ENCODE data around the gene LTBP3. TPM values are rescaled to one million over a fixed set of nuclear protein-coding genes. Genes with fewer than 3 reads are reported as not detected.

The LTBP3 gene
- total and polyA plus RNA-seq, 2 of the 13 experiments (the other 11 are each of a cell fraction or from before 2014, with no cell fraction given), result 12.2 to 68.1 TPM

DNA sequence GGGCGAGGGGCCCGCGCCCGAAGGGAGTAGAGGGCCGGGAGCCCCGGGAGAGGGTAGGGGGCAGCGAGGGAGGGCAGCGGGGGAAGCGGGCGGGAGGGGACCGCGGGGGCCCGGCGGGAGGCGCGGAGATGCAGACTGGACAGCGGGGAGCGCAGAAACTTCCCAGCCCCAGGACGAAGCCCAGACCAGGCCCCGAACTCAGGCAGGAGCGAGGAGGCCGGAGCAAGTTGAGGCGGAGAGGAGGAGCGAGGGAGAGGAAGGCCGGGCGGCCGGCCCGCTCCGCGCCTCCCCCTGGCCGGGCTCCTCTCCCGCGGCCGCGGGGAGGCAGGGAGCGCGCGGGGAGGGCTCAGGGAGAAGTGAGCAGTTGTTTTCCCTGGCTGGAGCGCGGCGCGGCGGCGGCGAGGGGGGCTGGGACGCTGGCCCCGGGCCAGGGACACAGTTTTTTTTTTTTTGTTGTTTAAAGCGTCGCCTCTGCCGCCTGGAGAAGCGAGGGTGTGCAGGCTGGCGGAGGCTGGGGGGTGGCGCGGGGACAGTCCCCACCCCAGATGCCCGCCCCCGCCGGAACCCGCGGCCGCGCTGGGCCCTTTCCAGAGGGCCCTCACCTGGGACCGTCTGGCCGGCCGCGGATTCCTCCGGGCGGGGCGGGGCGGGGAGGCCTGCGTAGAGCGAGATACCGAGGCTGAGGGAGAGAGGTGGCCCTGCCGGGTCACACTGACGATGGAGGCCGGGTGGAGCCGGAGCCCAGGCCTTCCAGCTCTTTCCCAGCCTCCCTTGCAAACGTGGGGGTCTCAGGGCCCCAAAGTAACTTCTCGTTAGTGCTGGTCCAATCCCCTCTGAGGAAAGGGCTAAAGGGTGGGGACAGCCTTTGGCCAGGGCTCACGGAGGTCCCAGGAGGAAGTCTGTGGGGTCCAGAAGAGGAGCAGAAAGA lies at the start of gene LTBP3 (continued):
- TF ChIP-seq, protein P1, sequence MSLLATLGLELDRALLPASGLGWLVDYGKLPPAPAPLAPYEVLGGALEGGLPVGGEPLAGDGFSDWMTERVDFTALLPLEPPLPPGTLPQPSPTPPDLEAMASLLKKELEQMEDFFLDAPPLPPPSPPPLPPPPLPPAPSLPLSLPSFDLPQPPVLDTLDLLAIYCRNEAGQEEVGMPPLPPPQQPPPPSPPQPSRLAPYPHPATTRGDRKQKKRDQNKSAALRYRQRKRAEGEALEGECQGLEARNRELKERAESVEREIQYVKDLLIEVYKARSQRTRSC (CRISPR knock-in tag; IDR thresholded peaks at IDR 0.05; ENCODE audit: low read depth), result no peak
- TF ChIP-seq, protein P2, sequence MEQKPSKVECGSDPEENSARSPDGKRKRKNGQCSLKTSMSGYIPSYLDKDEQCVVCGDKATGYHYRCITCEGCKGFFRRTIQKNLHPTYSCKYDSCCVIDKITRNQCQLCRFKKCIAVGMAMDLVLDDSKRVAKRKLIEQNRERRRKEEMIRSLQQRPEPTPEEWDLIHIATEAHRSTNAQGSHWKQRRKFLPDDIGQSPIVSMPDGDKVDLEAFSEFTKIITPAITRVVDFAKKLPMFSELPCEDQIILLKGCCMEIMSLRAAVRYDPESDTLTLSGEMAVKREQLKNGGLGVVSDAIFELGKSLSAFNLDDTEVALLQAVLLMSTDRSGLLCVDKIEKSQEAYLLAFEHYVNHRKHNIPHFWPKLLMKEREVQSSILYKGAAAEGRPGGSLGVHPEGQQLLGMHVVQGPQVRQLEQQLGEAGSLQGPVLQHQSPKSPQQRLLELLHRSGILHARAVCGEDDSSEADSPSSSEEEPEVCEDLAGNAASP (CRISPR knock-in tag; IDR thresholded peaks at IDR 0.05; ENCODE audit: borderline replicate concordance), result peak; percentile 16; the same call in 1 of the 2 replicates
- TF ChIP-seq ATF7 (IDR thresholded peaks at IDR 0.05) (no peak), ATF7 (CRISPR knock-in tag; IDR thresholded peaks at IDR 0.05) (no peak), CREB1 (IDR thresholded peaks at IDR 0.05) (no peak), CREB1 (CRISPR knock-in tag; IDR thresholded peaks at IDR 0.05) (no peak), BRD4 (CRISPR knock-in tag; IDR thresholded peaks at IDR 0.05) (no peak), ZNF761 (CRISPR knock-in tag; conservative IDR thresholded peaks at IDR 0.05) (no peak), CHD4 (IDR thresholded peaks at IDR 0.05; ENCODE audit: borderline replicate concordance, low read length) (no peak), HMG20A (CRISPR knock-in tag; IDR thresholded peaks at IDR 0.05; ENCODE audit: borderline replicate concordance) (no peak), RARG (CRISPR knock-in tag; IDR thresholded peaks at IDR 0.05; ENCODE audit: low read depth) (no peak), ZNF34 (CRISPR knock-in tag; IDR thresholded peaks at IDR 0.05; ENCODE audit: borderline replicate concordance) (no peak), ZNF775 (CRISPR knock-in tag; IDR thresholded peaks at IDR 0.05; ENCODE audit: borderline replicate concordance) (no peak), ZNF503 (CRISPR knock-in tag; IDR thresholded peaks at IDR 0.05) (no peak), NR2F6 (IDR thresholded peaks at IDR 0.05) (no peak), NR2F6 (CRISPR knock-in tag; IDR thresholded peaks at IDR 0.05) (peak; percentile 5; the same call in 1 of the 2 replicates), NFE2L1 (CRISPR knock-in tag; IDR thresholded peaks at IDR 0.05; ENCODE audit: borderline replicate concordance) (no peak), CEBPG (CRISPR knock-in tag; IDR thresholded peaks at IDR 0.05) (no peak), TARDBP (CRISPR knock-in tag; IDR thresholded peaks at IDR 0.05) (no peak), JUNB (CRISPR knock-in tag; IDR thresholded peaks at IDR 0.05; ENCODE audit: borderline replicate concordance) (no peak)
- TF ChIP-seq, protein P3, sequence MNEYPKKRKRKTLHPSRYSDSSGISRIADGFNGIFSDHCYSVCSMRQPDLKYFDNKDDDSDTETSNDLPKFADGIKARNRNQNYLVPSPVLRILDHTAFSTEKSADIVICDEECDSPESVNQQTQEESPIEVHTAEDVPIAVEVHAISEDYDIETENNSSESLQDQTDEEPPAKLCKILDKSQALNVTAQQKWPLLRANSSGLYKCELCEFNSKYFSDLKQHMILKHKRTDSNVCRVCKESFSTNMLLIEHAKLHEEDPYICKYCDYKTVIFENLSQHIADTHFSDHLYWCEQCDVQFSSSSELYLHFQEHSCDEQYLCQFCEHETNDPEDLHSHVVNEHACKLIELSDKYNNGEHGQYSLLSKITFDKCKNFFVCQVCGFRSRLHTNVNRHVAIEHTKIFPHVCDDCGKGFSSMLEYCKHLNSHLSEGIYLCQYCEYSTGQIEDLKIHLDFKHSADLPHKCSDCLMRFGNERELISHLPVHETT (CRISPR knock-in tag; conservative IDR thresholded peaks at IDR 0.05), result no peak
- TF ChIP-seq, protein P4, sequence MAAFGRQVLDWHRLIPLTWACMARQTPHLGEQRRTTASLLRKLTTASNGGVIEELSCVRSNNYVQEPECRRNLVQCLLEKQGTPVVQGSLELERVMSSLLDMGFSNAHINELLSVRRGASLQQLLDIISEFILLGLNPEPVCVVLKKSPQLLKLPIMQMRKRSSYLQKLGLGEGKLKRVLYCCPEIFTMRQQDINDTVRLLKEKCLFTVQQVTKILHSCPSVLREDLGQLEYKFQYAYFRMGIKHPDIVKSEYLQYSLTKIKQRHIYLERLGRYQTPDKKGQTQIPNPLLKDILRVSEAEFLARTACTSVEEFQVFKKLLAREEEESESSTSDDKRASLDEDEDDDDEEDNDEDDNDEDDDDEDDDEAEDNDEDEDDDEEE (CRISPR knock-in tag; IDR thresholded peaks at IDR 0.05), result no peak
- TF ChIP-seq, protein P5, sequence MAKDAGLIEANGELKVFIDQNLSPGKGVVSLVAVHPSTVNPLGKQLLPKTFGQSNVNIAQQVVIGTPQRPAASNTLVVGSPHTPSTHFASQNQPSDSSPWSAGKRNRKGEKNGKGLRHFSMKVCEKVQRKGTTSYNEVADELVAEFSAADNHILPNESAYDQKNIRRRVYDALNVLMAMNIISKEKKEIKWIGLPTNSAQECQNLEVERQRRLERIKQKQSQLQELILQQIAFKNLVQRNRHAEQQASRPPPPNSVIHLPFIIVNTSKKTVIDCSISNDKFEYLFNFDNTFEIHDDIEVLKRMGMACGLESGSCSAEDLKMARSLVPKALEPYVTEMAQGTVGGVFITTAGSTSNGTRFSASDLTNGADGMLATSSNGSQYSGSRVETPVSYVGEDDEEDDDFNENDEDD (CRISPR knock-in tag; IDR thresholded peaks at IDR 0.05; ENCODE audit: borderline replicate concordance), result peak; percentile 27; the same call in 1 of the 2 replicates
